ENCODE results near the gene CHRDL2.
"Not testable (repeated sequence)": the region's sequence is repeated elsewhere in the genome, so short reads cannot be mapped to it uniquely, and the experiment has no call there.

Gene CHRDL2

GRCh38 chr11:74755395-74755995, 24.3 kb upstream of the CHRDL2 start:
- peaks cover 19 to 32% of the 10 kb centered on the region in 2 donors for H3K4me1 Mint-ChIP-seq
- ATAC-seq (replicated peaks) = no peak
- H3K27ac Mint-ChIP-seq = no peak overlapping the region
- H3K4me3 Mint-ChIP-seq = no peak overlapping the region
- peaks cover 6 to 8% of the 10 kb centered on the region in 2 donors for H3K36me3 Mint-ChIP-seq
- H3K9me3 Mint-ChIP-seq = peaks cover 0 to 4% of the 10 kb centered on the region in 2 donors
- no peaks in the 10 kb centered on the region for H3K27me3 Mint-ChIP-seq
- DNase-seq = no peak

GRCh38 chr11:74754507-74755252, 23.5 kb upstream of the CHRDL2 start:
- Mint-ChIP-seq H3K36me3 (peaks cover 6 to 9% of the 10 kb centered on the region in 2 donors), H3K9me3 (peaks cover 0 to 4% of the 10 kb centered on the region in 2 donors), H3K27me3 (no peaks in the 10 kb centered on the region), H3K4me3 (no peak overlapping the region), H3K27ac (no peak overlapping the region), H3K4me1 (peaks cover 22 to 38% of the 10 kb centered on the region in 2 donors)
- ATAC-seq (replicated peaks) (peak in 1 of 2 donors; percentile 62), DNase-seq (no peak)

- no peak overlapping the region for H3K27ac Mint-ChIP-seq
Measured at GRCh38 chr11:74751303-74751702, 20.1 kb upstream of the CHRDL2 start.

DNA sequence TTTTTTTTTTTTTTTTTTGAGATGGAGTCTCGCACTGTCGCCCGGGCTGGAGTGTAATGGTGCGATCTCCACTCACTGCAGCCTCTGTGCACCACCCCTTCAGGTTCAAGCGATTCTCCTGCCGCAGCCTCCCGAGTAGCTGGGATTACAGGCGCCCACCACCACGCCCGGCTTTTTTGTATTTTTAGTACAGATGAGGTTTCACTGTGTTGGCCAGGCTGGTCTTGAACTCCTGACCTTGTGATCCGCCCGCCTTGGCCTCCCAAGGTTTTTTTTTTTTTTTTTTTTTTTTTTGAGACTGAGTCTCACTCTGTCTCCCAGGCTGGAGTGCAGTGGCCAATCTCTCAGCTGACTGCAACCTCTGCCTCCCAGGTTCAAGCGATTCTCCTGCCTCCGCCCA, 19.4 kb upstream of the CHRDL2 start:
- H3K9me3 Mint-ChIP-seq; H3K36me3 Mint-ChIP-seq; DNase-seq; H3K27me3 Mint-ChIP-seq; ATAC-seq (replicated peaks); H3K27ac Mint-ChIP-seq; H3K4me3 Mint-ChIP-seq: not testable (repeated sequence)
- H3K4me1 Mint-ChIP-seq = peaks cover 28 to 51% of the 10 kb centered on the region in 2 donors

More at GRCh38 chr11:74751303-74751702, 20.1 kb upstream of the CHRDL2 start:
- ATAC-seq (replicated peaks) (no peak), DNase-seq (no peak)
- Mint-ChIP-seq H3K4me3 (no peak overlapping the region), H3K36me3 (peaks cover 3 to 8% of the 10 kb centered on the region in 2 donors), H3K9me3 (peaks cover 0 to under 1% of the 10 kb centered on the region in 2 donors), H3K27me3 (no peaks in the 10 kb centered on the region), H3K4me1 (peaks cover 30 to 55% of the 10 kb centered on the region in 2 donors)

- Mint-ChIP-seq H3K36me3 (peaks cover 3 to 7% of the 10 kb centered on the region in 2 donors), H3K4me3 (peak overlapping the region; percentile 90 to 99), H3K4me1 (peaks cover 23 to 44% of the 10 kb centered on the region in 2 donors), H3K27me3 (no peaks in the 10 kb centered on the region), H3K9me3 (no peaks in the 10 kb centered on the region), H3K27ac (peak overlapping the region; percentile 78)
- DNase-seq = no peak
- no peak for ATAC-seq (replicated peaks)
Measured at GRCh38 chr11:74749965-74750296, 18.7 kb upstream of the CHRDL2 start.

DNA sequence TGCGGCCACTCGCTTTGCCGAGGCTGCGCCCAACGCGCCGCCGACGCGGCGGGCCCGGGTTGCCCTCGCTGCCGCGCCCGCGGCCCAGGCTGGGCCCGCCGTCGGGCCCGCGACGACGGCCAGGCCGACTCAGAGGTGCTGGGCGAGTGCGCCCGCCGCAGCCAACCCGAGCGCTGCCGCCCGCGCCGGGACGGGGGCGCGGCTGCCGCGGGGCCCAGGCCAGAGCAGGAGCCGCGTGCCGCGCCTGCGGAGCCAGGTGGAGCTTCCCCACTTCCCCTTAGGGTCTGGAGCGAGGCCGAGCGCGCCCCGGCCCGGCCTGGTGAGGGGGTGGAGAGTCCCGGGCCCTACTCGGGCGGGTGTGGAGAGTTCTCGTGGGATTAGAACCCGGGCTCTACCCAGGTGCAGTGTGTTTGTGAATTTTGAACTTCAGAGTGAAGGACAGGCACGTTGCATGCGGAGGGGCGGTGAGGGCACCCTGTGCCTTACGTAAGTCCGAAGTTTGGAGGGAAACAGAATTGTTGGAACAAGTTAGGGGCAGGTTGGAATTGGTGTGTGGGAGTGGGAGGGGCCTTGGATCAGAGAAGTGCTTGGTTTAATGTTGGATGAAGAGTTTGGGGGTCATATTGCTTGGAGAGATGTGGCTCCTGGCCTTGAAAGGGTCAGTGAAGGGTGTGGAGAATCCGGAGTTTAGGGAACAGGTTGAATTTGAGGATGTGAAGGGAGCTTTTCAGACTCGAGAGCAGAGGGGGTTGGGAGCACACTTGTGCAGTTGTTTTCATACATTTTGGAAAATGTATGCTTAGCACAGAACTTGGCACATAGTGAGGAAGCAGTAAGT, 18.1 kb upstream of the CHRDL2 start:
- H3K4me1 Mint-ChIP-seq = peaks cover 20 to 38% of the 10 kb centered on the region in 2 donors
- DNase-seq (peak; percentile 59), ATAC-seq (replicated peaks) (peak; percentile 71 to 72)

GRCh38 chr11:74748211-74749126, 17.2 kb upstream of the CHRDL2 start, which contains the start of gene RNF169:
Gene RNF169 (plus strand): TSS chr11:74748849. CDS start chr11:74748881, 32 bp downstream.
- Mint-ChIP-seq H3K27ac (peak within 1 kb of the TSS; percentile 94), H3K36me3 (peaks cover 3 to 7% of the 10 kb centered on the region in 2 donors), H3K4me3 (peak within 1 kb of the TSS; percentile 90 to 99), H3K4me1 (peaks cover 20 to 34% of the 10 kb centered on the region in 2 donors), H3K9me3 (no peaks in the 10 kb centered on the region), H3K27me3 (no peaks in the 10 kb centered on the region)
- peak; percentile 97 to 98 for ATAC-seq (replicated peaks)
- peak; percentile 93 for DNase-seq

More for the DNA sequence above, 18.1 kb upstream of the CHRDL2 start:
- Mint-ChIP-seq H3K27me3 (no peaks in the 10 kb centered on the region), H3K4me3 (peak overlapping the region; percentile 90 to 99), H3K27ac (peak overlapping the region; percentile 78), H3K9me3 (no peaks in the 10 kb centered on the region), H3K36me3 (peaks cover 3 to 7% of the 10 kb centered on the region in 2 donors)

DNA sequence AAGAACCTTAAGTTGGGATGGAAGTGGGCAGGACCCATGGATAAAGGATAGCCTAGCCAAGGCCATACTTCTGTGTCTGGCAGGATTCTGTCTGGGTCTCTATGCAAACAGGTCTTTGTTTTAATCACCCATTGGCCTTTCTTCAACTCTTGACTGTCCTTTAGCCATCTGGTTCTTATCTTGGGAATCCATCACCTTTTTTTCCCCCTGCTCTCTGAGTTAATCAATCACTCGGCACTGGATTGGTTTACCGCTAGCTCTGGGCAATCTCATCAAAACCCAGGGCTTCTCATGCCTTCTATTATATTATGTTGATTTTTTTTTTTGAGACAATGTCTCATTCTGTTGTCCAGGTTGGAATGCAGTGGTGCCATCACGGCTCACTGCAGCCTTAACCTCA, 15.6 kb upstream of the CHRDL2 start:
- no peak for DNase-seq
- no peaks in the 10 kb centered on the region for H3K9me3 Mint-ChIP-seq
- H3K27ac Mint-ChIP-seq = no peak overlapping the region
- peaks cover 0 to 4% of the 10 kb centered on the region in 2 donors for H3K36me3 Mint-ChIP-seq
- H3K4me1 Mint-ChIP-seq = peaks cover 18 to 28% of the 10 kb centered on the region in 2 donors
- ATAC-seq (replicated peaks) = no peak
- H3K4me3 Mint-ChIP-seq = no peak overlapping the region
- H3K27me3 Mint-ChIP-seq = no peaks in the 10 kb centered on the region

GRCh38 chr11:74744277-74744676, 13.1 kb upstream of the CHRDL2 start:
- no peak for DNase-seq
- H3K27me3 Mint-ChIP-seq = peaks cover under 1 to 1% of the 10 kb centered on the region in 2 donors
- peaks cover 11 to 18% of the 10 kb centered on the region in 2 donors for H3K4me1 Mint-ChIP-seq
- no peak overlapping the region for H3K4me3 Mint-ChIP-seq
- H3K36me3 Mint-ChIP-seq = no peaks in the 10 kb centered on the region
- H3K9me3 Mint-ChIP-seq = no peaks in the 10 kb centered on the region
- ATAC-seq (replicated peaks) = no peak
- no peak overlapping the region for H3K27ac Mint-ChIP-seq

- Mint-ChIP-seq H3K27ac (no peak overlapping the region), H3K27me3 (peaks cover 6% of the 10 kb centered on the region in 2 donors), H3K4me3 (no peak overlapping the region), H3K36me3 (no peaks in the 10 kb centered on the region), H3K9me3 (no peaks in the 10 kb centered on the region), H3K4me1 (peaks cover 11 to 16% of the 10 kb centered on the region in 2 donors)
- DNase-seq (no peak), ATAC-seq (replicated peaks) (no peak)
Measured at GRCh38 chr11:74743640-74744039, 12.4 kb upstream of the CHRDL2 start.

- no peak for DNase-seq
- no peak overlapping the region for H3K4me3 Mint-ChIP-seq
- H3K27ac Mint-ChIP-seq = no peak overlapping the region
Measured at GRCh38 chr11:74742070-74742469, 10.8 kb upstream of the CHRDL2 start.

GRCh38 chr11:74739546-74740270, 8.5 kb upstream of the CHRDL2 start:
- peaks cover 25 to 26% of the 10 kb centered on the region in 2 donors for H3K27me3 Mint-ChIP-seq
- no peak overlapping the region for H3K4me3 Mint-ChIP-seq
- peaks cover 2 to 5% of the 10 kb centered on the region in 2 donors for H3K4me1 Mint-ChIP-seq
- ATAC-seq (replicated peaks) (peak; percentile 61 to 78), DNase-seq (no peak)
- H3K27ac Mint-ChIP-seq = no peak overlapping the region
- H3K9me3 Mint-ChIP-seq = no peaks in the 10 kb centered on the region
- no peaks in the 10 kb centered on the region for H3K36me3 Mint-ChIP-seq

More at GRCh38 chr11:74742070-74742469, 10.8 kb upstream of the CHRDL2 start:
- no peak for ATAC-seq (replicated peaks)
- peaks cover 2 to 5% of the 10 kb centered on the region in 2 donors for H3K4me1 Mint-ChIP-seq
- no peaks in the 10 kb centered on the region for H3K36me3 Mint-ChIP-seq
- peaks cover 12 to 16% of the 10 kb centered on the region in 2 donors for H3K27me3 Mint-ChIP-seq
- no peaks in the 10 kb centered on the region for H3K9me3 Mint-ChIP-seq

GRCh38 chr11:74736031-74736430, 4.8 kb upstream of the CHRDL2 start:
- Mint-ChIP-seq H3K27me3 (peaks cover 49 to 54% of the 10 kb centered on the region in 2 donors), H3K4me3 (no peak overlapping the region), H3K27ac (no peak overlapping the region), H3K9me3 (no peaks in the 10 kb centered on the region), H3K36me3 (no peaks in the 10 kb centered on the region), H3K4me1 (peaks cover 5 to 12% of the 10 kb centered on the region in 2 donors)
- ATAC-seq (replicated peaks) (no peak), DNase-seq (no peak)

Measured in stimulated activated naive B cell treated with anti-CD40 and anti-IgM and Interleukin-4, amounts not matched to agents 10 μg/mL and 1 μg/mL and 100 μg/mL, for 72 hours (primary cell).